Endothelial cell of umbilical vein (primary cell): ENCODE measurements around the gene BRCA1. TPM values are rescaled to one million over a fixed set of nuclear protein-coding genes. Genes with fewer than 3 reads are reported as not detected.

ENCODE experiments used
- BruUV-seq: library from RNA; stranded (reverse); fragments of 400-500 nt; replicated peaks from 2 replicates; lab custom pipeline; 2021; lab: Mats Ljungman, UMichigan
- CTCF ChIA-PET: fragments of 300-600, 350-600 bp; sonication (Branson Sonifier 250); formaldehyde crosslinking; loops from one replicate; lab custom pipeline; 2021; ENCODE audit warnings: antibody characterized with exemption, inconsistent platforms; lab: Charles Lee
- POLR2A ChIA-PET: fragments of 300-600, 350-600 bp; sonication (Branson Sonifier 250); formaldehyde crosslinking; loops from one replicate; lab custom pipeline; 2021; ENCODE audit warnings: antibody characterized with exemption, inconsistent platforms; lab: Charles Lee
- DNase-seq: peaks from one replicate; pipeline ENCODE4 v3.0.0-alpha.2; 2011; ENCODE audit warnings: low read depth, low spot score
- FAIRE-seq: peaks from 2 replicates; lab custom pipeline; 2011; peaks lifted over from hg19 to GRCh38; lab: Jason Lieb, UNC
- H2AFZ ChIP-seq: 2 replicates; pipeline ENCODE4 v1.6.0; 2012; ENCODE audit warnings: low read depth, low read length, control low read depth, inconsistent platforms
- H3K27ac ChIP-seq: 2 replicates; pipeline ENCODE4 v1.5.1; 2011; ENCODE audit warnings: low read depth, mild to moderate bottlenecking, control low read depth, low read length, moderate library complexity; ENCODE audit not compliant: insufficient read depth
- H3K27me3 ChIP-seq, 2 experiments: 2 replicates each; pipeline versions ENCODE4 v1.6.0 to v1.6.1; 2011; ENCODE audit warnings: low read length in 2 of 2, mixed read lengths in 1 of 2; ENCODE audit not compliant: control insufficient read depth in 2 of 2, insufficient read depth in 2 of 2
- H3K36me3 ChIP-seq, 2 experiments: 2 replicates in 1 of 2; 3 replicates in 1 of 2; pipeline ENCODE4 v1.5.1; 2011; ENCODE audit warnings: low read length in 2 of 2, mild to moderate bottlenecking in 1 of 2, moderate library complexity in 1 of 2; ENCODE audit not compliant: control insufficient read depth in 2 of 2, insufficient read depth in 2 of 2; ENCODE audit errors: extremely low read depth in 1 of 2
- H3K4me1 ChIP-seq: 3 replicates; pipeline ENCODE4 v1.5.1; 2011; ENCODE audit warnings: mild to moderate bottlenecking, low read length; ENCODE audit not compliant: control insufficient read depth, insufficient read depth; ENCODE audit errors: extremely low read depth
- H3K4me2 ChIP-seq: 2 replicates; pipeline ENCODE4 v1.6.1; 2011; ENCODE audit warnings: low read length, control low read depth, mixed read lengths; ENCODE audit not compliant: insufficient read depth
- H3K4me3 ChIP-seq, 3 experiments: fragments of 200-600 bp in 1 of 3; sonication (generic), shearing (Covaris generic) in 1 of 3; replicated peaks in 1 of 3; 2 replicates each; pipeline ENCODE4 v1.5.1; 2011 to 2016; ENCODE audit warnings: control low read depth in 3 of 3, low read length in 3 of 3, mild to moderate bottlenecking in 2 of 3, inconsistent platforms in 1 of 3, low read depth in 1 of 3, moderate library complexity in 1 of 3; ENCODE audit not compliant: insufficient read depth in 1 of 3
- H3K79me2 ChIP-seq: 2 replicates; pipeline ENCODE4 v1.6.0; 2012; ENCODE audit warnings: low read length, inconsistent platforms; ENCODE audit not compliant: control insufficient read depth, insufficient read depth
- H3K9ac ChIP-seq: replicated peaks from 2 replicates; pipeline ENCODE3; 2011; ENCODE audit warnings: low read length, control low read depth; ENCODE audit not compliant: insufficient read depth; ENCODE audit errors: extremely low read depth
- H3K9me1 ChIP-seq: replicated peaks from 3 replicates; pipeline ENCODE4 v1.6.0; 2011; ENCODE audit warnings: mild to moderate bottlenecking, low read length; ENCODE audit not compliant: control insufficient read depth, insufficient read depth; ENCODE audit errors: extremely low read depth
- H3K9me3 ChIP-seq: replicated peaks from 2 replicates; pipeline ENCODE4 v1.5.1; 2012; ENCODE audit warnings: low read length, inconsistent platforms; ENCODE audit not compliant: control insufficient read depth, insufficient read depth
- H4K20me1 ChIP-seq: replicated peaks from 2 replicates; pipeline ENCODE3; 2011; ENCODE audit warnings: mild to moderate bottlenecking, low read length; ENCODE audit not compliant: control insufficient read depth, insufficient read depth; ENCODE audit errors: extremely low read depth
- CTCF ChIP-seq, 2 donors: IDR thresholded peaks; 1 replicate in 1 of 2; 2 replicates in 1 of 2; pipeline ENCODE4 v1.5.1; 2011; ENCODE audit warnings: low read length in 2 of 2, mild to moderate bottlenecking in 2 of 2, moderate library complexity in 2 of 2, control low read depth in 1 of 2, inconsistent platforms in 1 of 2, low read depth in 1 of 2; ENCODE audit not compliant: insufficient read depth in 1 of 2; ENCODE audit errors: extremely low read depth in 1 of 2
- EZH2 ChIP-seq: IDR thresholded peaks from 2 replicates; pipeline ENCODE4 v1.6.1; 2012; ENCODE audit warnings: borderline replicate concordance, low read depth, mild to moderate bottlenecking, moderate library complexity, low read length, inconsistent platforms; ENCODE audit not compliant: severe bottlenecking
- FOS ChIP-seq: IDR thresholded peaks from 2 replicates; pipeline ENCODE4 v1.6.1; 2011; ENCODE audit warnings: mild to moderate bottlenecking, low read length, moderate library complexity, borderline replicate concordance; ENCODE audit not compliant: insufficient read depth
- GATA2 ChIP-seq: IDR thresholded peaks from 2 replicates; pipeline ENCODE4 v1.7.0; 2011; ENCODE audit warnings: low read depth, mild to moderate bottlenecking, moderate library complexity, mixed read lengths, low read length; ENCODE audit not compliant: insufficient read length, insufficient read depth
- JUN ChIP-seq: IDR thresholded peaks from 2 replicates; pipeline ENCODE4 v1.6.1; 2011; ENCODE audit warnings: borderline replicate concordance, low read depth; ENCODE audit not compliant: insufficient read length, insufficient read depth
- MAX ChIP-seq: IDR thresholded peaks from 2 replicates; pipeline ENCODE4 v1.6.1; 2011; ENCODE audit not compliant: insufficient read depth, insufficient read length
- MYC ChIP-seq: IDR thresholded peaks from one replicate; pipeline ENCODE4 v1.6.1; 2011; ENCODE audit warnings: mild to moderate bottlenecking, low read depth, low read length
- POLR2A ChIP-seq: IDR thresholded peaks from 2 replicates; pipeline ENCODE4 v1.6.1; 2012; ENCODE audit warnings: low read depth, mild to moderate bottlenecking, control low read depth, low read length
- POLR2AphosphoS5 ChIP-seq: IDR thresholded peaks from 2 replicates; pipeline ENCODE4 v1.6.1; 2012; ENCODE audit warnings: low read depth, mild to moderate bottlenecking, control low read depth, low read length, moderate library complexity; ENCODE audit not compliant: insufficient read depth
- dilution Hi-C: fragments of 300-500 bp; cut with MboI; formaldehyde crosslinking; loops from one replicate; pipeline ENCODE4 v1.15.0; 2019; ENCODE audit warnings: low sequenced_read_pairs; ENCODE audit not compliant: extremely low pct_ligation_motif_present
- intact Hi-C: fragments of 100-400 bp; cut with micrococcal nuclease; formaldehyde crosslinking; loops from one replicate; pipeline ENCODE4 v1.10.0; 2022
- polyA plus RNA-seq, 4 experiments: library from polyadenylated mRNA; depleted of rRNA in 3 of 4; stranded (reverse) in 3 of 4; unstranded in 1 of 4; fragments of >200 nt; gene quantifications; 2 replicates each; pipeline versions ENCODE4 v1.2.1 to v1.2.3, GENCODE V29; 2011 to 2012; ENCODE audit warnings: missing spikeins in 1 of 4
- total RNA-seq: library from RNA; stranded (reverse); gene quantifications from 2 replicates; pipeline ENCODE4 v1.2.3, GENCODE V29; 2021

The BRCA1 gene
- total and polyA plus RNA-seq, 2 donors (not counting 3 experiments of a cell fraction or from before 2014, with no cell fraction given): 14.3 to 29.0 TPM

GRCh38 chr17:43018932-43019331, 106.2 kb downstream of the BRCA1 start:
- Histone ChIP-seq H3K4me2 (peak overlapping the region; percentile 13), H3K9ac (no peak overlapping the region), H3K4me3 (no peak overlapping the region), H3K79me2 (peaks cover 37% of the 10 kb centered on the region), H2AFZ (no peak overlapping the region), H3K9me3 (no peaks in the 10 kb centered on the region), H3K9me1 (no peaks in the 10 kb centered on the region), H3K27ac (no peak overlapping the region), H4K20me1 (no peaks in the 10 kb centered on the region), H3K27me3 (no peaks in the 10 kb centered on the region), H3K4me1 (peaks cover 37% of the 10 kb centered on the region), H3K36me3 (peaks cover 3 to 30% of the 10 kb centered on the region in 2 experiments)
- CTCF ChIA-PET: interaction anchor here (0.9 to 5.5 kb wide), 4 partner anchors 12 to 153 kb away, joined by 4 to 22 read pairs (median 6); partner anchors contain the start of genes IFI35 and RPL27
- no peak for DNase-seq
- intact Hi-C loops: no loop called here
- no peak for FAIRE-seq
- no TSS peak for BruUV-seq
- dilution Hi-C loops: no loop called here
- POLR2A ChIA-PET: no interaction called here
- TF ChIP-seq POLR2AphosphoS5: no peak
- TF ChIP-seq JUN: no peak
- no peak for TF ChIP-seq POLR2A
- no peak for TF ChIP-seq FOS
- no peak for TF ChIP-seq EZH2
- no peak for TF ChIP-seq MAX
- no peak for TF ChIP-seq MYC
- TF ChIP-seq GATA2: no peak
- TF ChIP-seq CTCF (IDR thresholded peaks at IDR 0.05; ENCODE audit: extremely low read depth in 1 of 2, insufficient read depth in 1 of 2, low read depth in 1 of 2, low read length in 2 of 2): no peak
